ENCODE measurements around the gene C11orf68.

DNA sequence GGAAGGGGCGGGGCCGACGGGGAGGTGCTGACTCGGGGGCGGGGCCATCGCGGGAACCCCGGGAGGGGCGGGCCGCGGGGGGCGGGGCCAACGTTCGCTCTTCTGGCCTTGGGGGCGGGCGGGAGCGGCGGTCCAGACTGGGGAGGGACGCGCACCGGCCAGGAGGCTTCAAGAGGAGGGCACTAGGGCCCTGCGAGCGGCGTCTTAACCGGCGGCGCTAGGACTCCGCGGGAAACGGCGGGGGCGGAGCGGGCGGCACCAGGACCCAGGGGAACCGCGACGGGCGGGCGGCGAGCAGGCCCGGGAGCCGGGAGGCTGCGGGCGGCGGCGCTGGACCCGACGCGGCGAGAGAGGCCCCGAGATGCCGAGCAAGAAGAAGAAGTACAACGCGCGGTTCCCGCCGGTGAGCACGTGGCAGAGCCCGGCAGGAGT lies 295 bp upstream of the C11orf68 start, which contains the start of gene DRAP1:
- TF ChIP-seq, protein P1, sequence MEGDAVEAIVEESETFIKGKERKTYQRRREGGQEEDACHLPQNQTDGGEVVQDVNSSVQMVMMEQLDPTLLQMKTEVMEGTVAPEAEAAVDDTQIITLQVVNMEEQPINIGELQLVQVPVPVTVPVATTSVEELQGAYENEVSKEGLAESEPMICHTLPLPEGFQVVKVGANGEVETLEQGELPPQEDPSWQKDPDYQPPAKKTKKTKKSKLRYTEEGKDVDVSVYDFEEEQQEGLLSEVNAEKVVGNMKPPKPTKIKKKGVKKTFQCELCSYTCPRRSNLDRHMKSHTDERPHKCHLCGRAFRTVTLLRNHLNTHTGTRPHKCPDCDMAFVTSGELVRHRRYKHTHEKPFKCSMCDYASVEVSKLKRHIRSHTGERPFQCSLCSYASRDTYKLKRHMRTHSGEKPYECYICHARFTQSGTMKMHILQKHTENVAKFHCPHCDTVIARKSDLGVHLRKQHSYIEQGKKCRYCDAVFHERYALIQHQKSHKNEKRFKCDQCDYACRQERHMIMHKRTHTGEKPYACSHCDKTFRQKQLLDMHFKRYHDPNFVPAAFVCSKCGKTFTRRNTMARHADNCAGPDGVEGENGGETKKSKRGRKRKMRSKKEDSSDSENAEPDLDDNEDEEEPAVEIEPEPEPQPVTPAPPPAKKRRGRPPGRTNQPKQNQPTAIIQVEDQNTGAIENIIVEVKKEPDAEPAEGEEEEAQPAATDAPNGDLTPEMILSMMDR (IDR thresholded peaks at IDR 0.05): no peak
- no peak for TF ChIP-seq EP300 (IDR thresholded peaks at IDR 0.05)
